Measurements from ENCODE around the gene CEP131.

The CEP131 gene

DNA sequence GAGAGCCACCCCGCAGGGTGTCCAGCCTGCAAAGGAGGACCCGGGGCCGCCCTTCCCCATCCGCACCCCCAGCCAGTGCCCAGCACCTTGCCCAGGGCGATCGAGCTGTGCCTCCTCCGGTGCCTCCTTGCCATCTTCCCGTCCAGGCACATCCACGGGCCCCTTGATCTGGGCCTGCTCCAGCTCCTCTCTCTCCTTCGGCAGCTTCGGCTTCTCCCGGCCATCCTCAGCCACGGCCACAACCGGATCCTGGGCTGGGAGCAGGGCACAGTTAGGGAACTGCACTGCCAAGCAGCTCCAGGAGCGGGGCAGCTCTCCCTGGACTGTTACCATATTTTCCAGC lies 30.2 kb upstream of the CEP131 start:
- Histone ChIP-seq H3K36me3 (ENCODE audit: low read depth) (peaks cover 23% of the 10 kb centered on the region), H3K27me3 (ENCODE audit: insufficient read depth, poor library complexity, severe bottlenecking) (no peaks in the 10 kb centered on the region), H3K4me3 (ENCODE audit: severe bottlenecking) (no peak overlapping the region), H3K4me1 (ENCODE audit: insufficient read depth, poor library complexity, severe bottlenecking) (peaks cover 7% of the 10 kb centered on the region), H3K9me3 (ENCODE audit: severe bottlenecking) (no peaks in the 10 kb centered on the region), H3K27ac (ENCODE audit: poor library complexity, severe bottlenecking) (no peak overlapping the region)
- no peak for TF ChIP-seq CTCF (IDR thresholded peaks at IDR 0.05; ENCODE audit: poor library complexity, severe bottlenecking)
- no peak for DNase-seq (ENCODE audit: low spot score)
- ATAC-seq (ENCODE audit: low read depth): no peak

DNA sequence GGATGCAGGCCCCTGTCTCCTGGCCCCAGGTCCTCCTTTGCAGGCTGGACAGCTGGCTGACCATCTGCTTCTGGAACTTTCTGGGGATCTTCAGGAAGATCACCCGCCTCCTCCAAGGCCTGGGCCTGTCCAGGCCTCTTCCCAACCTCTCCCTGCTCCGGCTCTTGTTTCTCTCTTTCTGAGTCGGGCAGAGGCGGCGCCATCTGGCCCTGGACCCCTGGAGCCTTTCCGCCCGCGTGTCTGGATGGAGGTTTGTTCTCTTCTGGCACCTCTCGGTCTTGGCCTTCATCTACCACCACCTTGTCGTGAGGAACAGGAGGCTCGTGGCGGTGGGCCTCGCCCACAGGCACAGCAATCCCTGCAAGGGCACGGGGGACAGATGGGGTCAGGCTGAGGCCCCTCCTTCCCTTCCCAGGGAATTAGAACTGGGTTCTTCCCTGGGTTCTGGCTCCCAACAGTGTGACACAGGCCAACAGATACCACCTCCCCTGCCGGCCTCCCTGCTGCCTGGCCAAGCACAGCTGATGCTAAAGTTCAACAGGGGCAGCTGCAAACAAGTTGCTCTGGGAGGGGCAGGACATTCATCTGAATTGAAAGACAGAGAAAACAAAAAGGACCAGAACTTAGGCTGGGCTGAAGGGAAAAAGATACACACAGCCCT lies 29.7 kb upstream of the CEP131 start:
- Histone ChIP-seq H3K27ac (ENCODE audit: poor library complexity, severe bottlenecking) (no peak overlapping the region), H3K4me1 (ENCODE audit: insufficient read depth, poor library complexity, severe bottlenecking) (peaks cover 7% of the 10 kb centered on the region), H3K36me3 (ENCODE audit: low read depth) (peaks cover 23% of the 10 kb centered on the region), H3K9me3 (ENCODE audit: severe bottlenecking) (no peaks in the 10 kb centered on the region), H3K27me3 (ENCODE audit: insufficient read depth, poor library complexity, severe bottlenecking) (no peaks in the 10 kb centered on the region), H3K4me3 (ENCODE audit: severe bottlenecking) (no peak overlapping the region)
- no peak for TF ChIP-seq CTCF (IDR thresholded peaks at IDR 0.05; ENCODE audit: poor library complexity, severe bottlenecking)
- DNase-seq (ENCODE audit: low spot score) (no peak), ATAC-seq (ENCODE audit: low read depth) (no peak)

DNA sequence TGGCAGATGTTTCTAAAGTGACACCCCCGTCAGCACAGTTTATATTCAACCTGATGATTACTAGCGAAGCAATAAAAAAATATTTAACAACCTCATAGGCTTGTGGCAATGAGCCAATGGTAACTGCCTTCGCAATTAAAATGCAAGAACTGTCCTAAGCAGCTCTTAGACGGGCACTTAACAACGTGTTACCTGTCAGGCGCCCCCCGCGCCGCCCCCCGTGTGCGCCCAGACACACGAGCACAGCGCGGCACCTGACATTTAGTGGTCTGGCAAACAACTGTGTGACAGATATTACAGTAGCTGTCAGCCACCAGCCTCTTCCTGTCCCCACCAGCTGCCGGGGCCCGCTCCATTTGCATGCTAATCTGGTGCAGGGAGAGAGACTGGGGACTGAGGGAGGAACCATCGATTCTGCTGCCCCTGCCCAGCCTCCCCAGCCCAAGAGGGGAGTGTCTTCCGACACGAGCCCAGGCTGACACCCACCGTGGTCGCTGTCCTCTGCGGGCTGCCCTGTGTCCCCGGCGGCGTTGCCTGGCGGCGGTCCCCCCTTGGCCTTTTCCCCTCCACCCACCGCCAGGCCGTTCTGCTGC lies 29.0 kb upstream of the CEP131 start:
- no peak for TF ChIP-seq CTCF (IDR thresholded peaks at IDR 0.05; ENCODE audit: poor library complexity, severe bottlenecking)
- Histone ChIP-seq H3K27ac (ENCODE audit: poor library complexity, severe bottlenecking) (no peak overlapping the region), H3K36me3 (ENCODE audit: low read depth) (peaks cover 23% of the 10 kb centered on the region), H3K9me3 (ENCODE audit: severe bottlenecking) (no peaks in the 10 kb centered on the region), H3K4me3 (ENCODE audit: severe bottlenecking) (no peak overlapping the region), H3K4me1 (ENCODE audit: insufficient read depth, poor library complexity, severe bottlenecking) (peaks cover 7% of the 10 kb centered on the region), H3K27me3 (ENCODE audit: insufficient read depth, poor library complexity, severe bottlenecking) (no peaks in the 10 kb centered on the region)
- no peak for DNase-seq (ENCODE audit: low spot score)
- ATAC-seq (ENCODE audit: low read depth): no peak

GRCh38 chr17:81251094-81251708 lies 28.4 kb upstream of the CEP131 start:
- Histone ChIP-seq H3K4me3 (ENCODE audit: severe bottlenecking) (no peak overlapping the region), H3K36me3 (ENCODE audit: low read depth) (peaks cover 23% of the 10 kb centered on the region), H3K9me3 (ENCODE audit: severe bottlenecking) (no peaks in the 10 kb centered on the region), H3K27me3 (ENCODE audit: insufficient read depth, poor library complexity, severe bottlenecking) (no peaks in the 10 kb centered on the region), H3K4me1 (ENCODE audit: insufficient read depth, poor library complexity, severe bottlenecking) (peaks cover 7% of the 10 kb centered on the region), H3K27ac (ENCODE audit: poor library complexity, severe bottlenecking) (no peak overlapping the region)
- TF ChIP-seq CTCF (IDR thresholded peaks at IDR 0.05; ENCODE audit: poor library complexity, severe bottlenecking): no peak
- ATAC-seq (ENCODE audit: low read depth): no peak
- DNase-seq (ENCODE audit: low spot score): no peak
